OCI-LY7 (cell line): ENCODE results near the gene HPSE2.
"Not testable (repeated sequence)": the region's sequence is repeated elsewhere in the genome, so short reads cannot be mapped to it uniquely, and the experiment has no call there.

Experiments used
- CTCF ChIP-seq: fragments of 200-600 bp; sonication (generic); conservative IDR thresholded peaks from 2 replicates; pipeline ENCODE4 v1.5.1; 2014; ENCODE audit warnings: mild to moderate bottlenecking, antibody characterized with exemption, low read length, moderate library complexity, mixed read lengths
- EZH2phosphoT487 ChIP-seq: fragments of 200-600 bp; sonication (generic); IDR thresholded peaks from 2 replicates; pipeline ENCODE4 v1.6.1; 2018; ENCODE audit warnings: low read depth, borderline replicate concordance, mild to moderate bottlenecking, mixed run types, antibody characterized with exemption, low read length, moderate library complexity, mixed read lengths

GRCh38 chr10:98502535-98502934 is 733.1 kb downstream of the HPSE2 start:
- TF ChIP-seq CTCF, EZH2phosphoT487: not testable (repeated sequence)
